Stomach (tissue), 9 donors: ENCODE measurements around the gene C7orf57. TPM values are rescaled to one million over a fixed set of nuclear protein-coding genes. Genes with fewer than 3 reads are reported as not detected.

ENCODE experiments used
- DNase-seq, 2 donors: peaks; one replicate each; pipeline versions ENCODE4 v3.0.0 to v3.0.0-alpha.2; 2013 to 2019
- H3K27ac ChIP-seq, 5 donors: fragments of 200-600 bp in 4 of 5; sonication (generic) in 4 of 5; one replicate each; pipeline ENCODE4 v1.5.1; 2013 to 2019; ENCODE audit warnings: mild to moderate bottlenecking in 1 of 5, moderate library complexity in 1 of 5
- H3K27me3 ChIP-seq, 3 donors: fragments of 200-600 bp; sonication (generic); one replicate each; pipeline ENCODE4 v1.5.1; 2017 to 2019; ENCODE audit warnings: mixed run types in 1 of 3
- H3K36me3 ChIP-seq, 4 donors: fragments of 200-600 bp; sonication (generic); 1 replicate in 3 of 4; 2 replicates in 1 of 4; pipeline ENCODE4 v1.5.1; 2016 to 2019
- H3K4me1 ChIP-seq, 4 donors: fragments of 200-600 bp; sonication (generic); one replicate each; pipeline ENCODE4 v1.5.1; 2016 to 2019
- H3K4me3 ChIP-seq, 4 donors: fragments of 200-600 bp; sonication (generic) in 3 of 4; one replicate each; pipeline ENCODE4 v1.5.1; 2016 to 2019; ENCODE audit warnings: mild to moderate bottlenecking in 1 of 4
- H3K9me3 ChIP-seq, 4 donors: fragments of 200-600 bp; sonication (generic); one replicate each; pipeline ENCODE4 v1.5.1; 2016 to 2019
- EP300 ChIP-seq: sonication (generic); formaldehyde crosslinking; IDR thresholded peaks from one replicate; pipeline ENCODE4 v1.6.1; 2017; ENCODE audit warnings: antibody characterized with exemption
- POLR2A ChIP-seq, 4 donors: fragments of 450-650 bp; IDR thresholded peaks; one replicate each; pipeline ENCODE4 v1.6.1; 2016; ENCODE audit warnings: antibody characterized with exemption in 4 of 4, control low read depth in 2 of 4, mild to moderate bottlenecking in 1 of 4, moderate library complexity in 1 of 4
- POLR2AphosphoS5 ChIP-seq, 3 donors: sonication (generic); formaldehyde crosslinking; IDR thresholded peaks; one replicate each; pipeline ENCODE4 v1.6.1; 2016; ENCODE audit warnings: antibody characterized with exemption in 3 of 3
- WGBS, 5 donors: extraction: QIAGEN DNeasy Blood & Tissue Kit in 3 of 5; methylation state at CpG; one replicate each; pipeline versions ENCODE4 v1.1.5 to v1.1.7; 2013 to 2018; 5-methylcytosine and 5-hydroxymethylcytosine counted together
- intact Hi-C: fragments of 100-400 bp; cut with DNase I; formaldehyde crosslinking; loops from one replicate; pipeline ENCODE4 v1.15.1; 2023; ENCODE audit warnings: low total_unique reads
- polyA plus RNA-seq, 3 donors: library from polyadenylated mRNA; stranded (reverse); fragments of 200-250 nt; gene quantifications; one replicate each; pipeline ENCODE4 v1.2.3, GENCODE V29; 2013
- total RNA-seq, 5 donors: library from RNA; depleted of rRNA; stranded (reverse); fragments of >200 nt; gene quantifications; one replicate each; pipeline versions ENCODE4 v1.1.0 to v1.2.3, GENCODE V29; 2014 to 2016
- TF ChIP-seq, protein P1 (sequence below), 7 experiments: fragments of 450-650 bp in 4 of 7; fragments of 200-600 bp in 3 of 7; sonication (generic) in 3 of 7; IDR thresholded peaks; one replicate each; pipeline ENCODE4 v1.5.1; 2016 to 2019; ENCODE audit warnings: antibody characterized with exemption in 7 of 7, control low read depth in 2 of 7, mild to moderate bottlenecking in 1 of 7
- donor health status: healthy with polysubstance abuse.
- donor health status: Bipolar disorder and iron deficiency.
- donor health status: healthy.

Gene C7orf57
- total and polyA plus RNA-seq, 8 donors = 0.08 TPM; not detected in 7

- Histone ChIP-seq H3K4me1 (no peaks in the 10 kb centered on the region), H3K4me3 (no peak overlapping the region), H3K27ac (no peak overlapping the region), H3K27me3 (no peaks in the 10 kb centered on the region), H3K9me3 (no peaks in the 10 kb centered on the region), H3K36me3 (no peaks in the 10 kb centered on the region)
- DNase-seq = no peak
- intact Hi-C loops = no loop called here
- WGBS, 5 donors = 61 to 76% (median 66%) methylated on average over 2 of the region's 2 CpGs
- TF ChIP-seq, protein P1, sequence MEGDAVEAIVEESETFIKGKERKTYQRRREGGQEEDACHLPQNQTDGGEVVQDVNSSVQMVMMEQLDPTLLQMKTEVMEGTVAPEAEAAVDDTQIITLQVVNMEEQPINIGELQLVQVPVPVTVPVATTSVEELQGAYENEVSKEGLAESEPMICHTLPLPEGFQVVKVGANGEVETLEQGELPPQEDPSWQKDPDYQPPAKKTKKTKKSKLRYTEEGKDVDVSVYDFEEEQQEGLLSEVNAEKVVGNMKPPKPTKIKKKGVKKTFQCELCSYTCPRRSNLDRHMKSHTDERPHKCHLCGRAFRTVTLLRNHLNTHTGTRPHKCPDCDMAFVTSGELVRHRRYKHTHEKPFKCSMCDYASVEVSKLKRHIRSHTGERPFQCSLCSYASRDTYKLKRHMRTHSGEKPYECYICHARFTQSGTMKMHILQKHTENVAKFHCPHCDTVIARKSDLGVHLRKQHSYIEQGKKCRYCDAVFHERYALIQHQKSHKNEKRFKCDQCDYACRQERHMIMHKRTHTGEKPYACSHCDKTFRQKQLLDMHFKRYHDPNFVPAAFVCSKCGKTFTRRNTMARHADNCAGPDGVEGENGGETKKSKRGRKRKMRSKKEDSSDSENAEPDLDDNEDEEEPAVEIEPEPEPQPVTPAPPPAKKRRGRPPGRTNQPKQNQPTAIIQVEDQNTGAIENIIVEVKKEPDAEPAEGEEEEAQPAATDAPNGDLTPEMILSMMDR (IDR thresholded peaks at IDR 0.05) = no peak
- no peak for TF ChIP-seq EP300
- TF ChIP-seq POLR2AphosphoS5 (IDR thresholded peaks at IDR 0.05) = no peak
- TF ChIP-seq POLR2A (IDR thresholded peaks at IDR 0.05) = no peak
Observed at GRCh38 chr7:48004032-48004431, 31.3 kb upstream of the C7orf57 start.

- WGBS, 5 donors = 36 to 46% (median 40%) methylated on average over 5 of the region's 5 CpGs
- Histone ChIP-seq H3K27ac (no peak overlapping the region), H3K9me3 (no peaks in the 10 kb centered on the region), H3K27me3 (no peaks in the 10 kb centered on the region), H3K4me1 (no peaks in the 10 kb centered on the region), H3K4me3 (no peak overlapping the region), H3K36me3 (no peaks in the 10 kb centered on the region)
- DNase-seq = no peak
- TF ChIP-seq, protein P1 (IDR thresholded peaks at IDR 0.05) = no peak
- TF ChIP-seq POLR2AphosphoS5 (IDR thresholded peaks at IDR 0.05) = no peak
- TF ChIP-seq POLR2A (IDR thresholded peaks at IDR 0.05) = no peak
- TF ChIP-seq EP300 = no peak
- intact Hi-C loops = no loop called here
Observed at GRCh38 chr7:48004638-48005037, 30.7 kb upstream of the C7orf57 start.

DNA sequence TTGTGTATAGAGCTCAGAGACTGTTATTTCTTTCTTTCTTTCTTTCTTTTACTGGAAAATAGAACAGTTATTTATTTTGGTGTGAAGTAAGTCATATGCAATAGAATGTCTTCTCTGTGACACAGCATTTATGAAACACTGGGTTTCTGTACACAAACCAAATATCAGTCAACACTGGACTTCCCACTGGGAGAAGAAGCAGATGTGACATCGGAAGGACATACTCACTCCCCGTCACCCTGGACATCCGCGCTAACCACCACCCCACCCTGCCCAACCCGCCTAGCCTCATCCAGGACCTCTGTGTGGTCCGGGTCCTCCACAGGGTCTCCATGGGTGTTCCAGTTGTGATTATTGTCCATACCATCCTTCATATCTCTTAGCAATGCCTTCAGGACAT is 28.5 kb upstream of the C7orf57 start:
- no peaks in the 10 kb centered on the region for H3K4me1 ChIP-seq

GRCh38 chr7:48009257-48009656 is 26.1 kb upstream of the C7orf57 start:
- no peak for DNase-seq
- no peaks in the 10 kb centered on the region for H3K9me3 ChIP-seq
- H3K4me3 ChIP-seq = no peak overlapping the region
- H3K36me3 ChIP-seq = no peaks in the 10 kb centered on the region
- TF ChIP-seq POLR2AphosphoS5 (IDR thresholded peaks at IDR 0.05) (no peak), EP300 (no peak), POLR2A (IDR thresholded peaks at IDR 0.05) (no peak)
- TF ChIP-seq, protein P1 (IDR thresholded peaks at IDR 0.05) = no peak
- H3K4me1 ChIP-seq = no peaks in the 10 kb centered on the region
- no peaks in the 10 kb centered on the region for H3K27me3 ChIP-seq
- H3K27ac ChIP-seq = no peak overlapping the region
- intact Hi-C loops = no loop called here
- 87 to 89% (median 88%) methylated on average over 4 of the region's 4 CpGs for WGBS, 5 donors

More for the DNA sequence above, 28.5 kb upstream of the C7orf57 start:
- intact Hi-C loops = no loop called here
- H3K4me3 ChIP-seq = no peak overlapping the region
- TF ChIP-seq POLR2A (IDR thresholded peaks at IDR 0.05) = no peak
- H3K27ac ChIP-seq = no peak overlapping the region
- 74 to 90% (median 88%) methylated on average over 6 of the region's 6 CpGs for WGBS, 5 donors
- H3K27me3 ChIP-seq = no peaks in the 10 kb centered on the region
- no peak for DNase-seq
- no peaks in the 10 kb centered on the region for H3K36me3 ChIP-seq
- no peaks in the 10 kb centered on the region for H3K9me3 ChIP-seq

DNA sequence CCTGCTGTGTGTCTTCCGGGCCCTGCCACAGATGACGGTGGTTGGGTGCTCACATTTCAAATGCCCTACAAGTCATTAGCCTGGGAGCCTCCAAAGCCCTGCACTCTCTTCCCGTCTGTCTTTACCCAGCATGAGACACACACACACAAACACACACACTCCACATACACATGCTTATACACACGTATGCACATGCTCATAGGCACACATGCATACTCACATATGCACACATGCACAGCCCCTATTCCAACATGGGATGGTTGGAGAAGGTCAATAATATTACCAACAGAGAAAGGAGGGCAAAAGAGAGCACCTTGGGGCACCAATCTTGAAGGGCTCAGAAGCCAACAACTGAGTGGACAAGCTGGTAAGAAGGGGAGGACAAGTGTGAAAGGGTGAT is 25.4 kb upstream of the C7orf57 start:
- 81 to 95% (median 92%) methylated on average over 4 of the region's 4 CpGs for WGBS, 5 donors
- Histone ChIP-seq H3K27me3 (no peaks in the 10 kb centered on the region), H3K4me3 (no peak overlapping the region), H3K27ac (no peak overlapping the region), H3K9me3 (no peaks in the 10 kb centered on the region), H3K36me3 (no peaks in the 10 kb centered on the region), H3K4me1 (no peaks in the 10 kb centered on the region)
- intact Hi-C loops = no loop called here
- DNase-seq = no peak
- TF ChIP-seq, protein P1 (IDR thresholded peaks at IDR 0.05) = no peak
- TF ChIP-seq POLR2AphosphoS5 (IDR thresholded peaks at IDR 0.05) (no peak), POLR2A (IDR thresholded peaks at IDR 0.05) (no peak)
